ENCODE results near the gene MRPS5.

MRPS5 gene

GRCh38 chr2:95158891-95159619, 37.4 kb upstream of the MRPS5 start:
- H3K4me3 ChIP-seq (replicated peaks in 1 of 2; ENCODE audit: low read depth in 2 of 2, low read length in 2 of 2), result peak overlapping the region; percentile 66 to 86
- peak; percentile 48 to 49 for DNase-seq (ENCODE audit: low read depth in 2 of 2)
- TF ChIP-seq CTCF (IDR thresholded peaks at IDR 0.05; ENCODE audit: low read depth, low read length), result no peak

GRCh38 chr2:95158441-95158840, 36.8 kb upstream of the MRPS5 start:
- TF ChIP-seq CTCF (IDR thresholded peaks at IDR 0.05; ENCODE audit: low read depth, low read length), result no peak

GRCh38 chr2:95149397-95149984, 27.9 kb upstream of the MRPS5 start:
- no peak overlapping the region for H3K4me3 ChIP-seq (replicated peaks in 1 of 2; ENCODE audit: low read depth in 2 of 2, low read length in 2 of 2)
- TF ChIP-seq CTCF (IDR thresholded peaks at IDR 0.05; ENCODE audit: low read depth, low read length), result no peak
- DNase-seq (ENCODE audit: low read depth in 2 of 2), result peak in 1 of 2 donors; percentile 12

More at GRCh38 chr2:95158441-95158840, 36.8 kb upstream of the MRPS5 start:
- peak overlapping the region; percentile 66 to 86 for H3K4me3 ChIP-seq (replicated peaks in 1 of 2; ENCODE audit: low read depth in 2 of 2, low read length in 2 of 2)
- no peak for DNase-seq (ENCODE audit: low read depth in 2 of 2)

GRCh38 chr2:95143838-95144237, 22.2 kb upstream of the MRPS5 start:
- TF ChIP-seq CTCF (IDR thresholded peaks at IDR 0.05; ENCODE audit: low read depth, low read length), result no peak
- no peak overlapping the region for H3K4me3 ChIP-seq (replicated peaks in 1 of 2; ENCODE audit: low read depth in 2 of 2, low read length in 2 of 2)
- no peak for DNase-seq (ENCODE audit: low read depth in 2 of 2)

- no peak for TF ChIP-seq CTCF (IDR thresholded peaks at IDR 0.05; ENCODE audit: low read depth, low read length)
- H3K4me3 ChIP-seq (replicated peaks in 1 of 2; ENCODE audit: low read depth in 2 of 2, low read length in 2 of 2), result no peak overlapping the region
- DNase-seq (ENCODE audit: low read depth in 2 of 2), result no peak
These were observed 17.1 kb upstream of the MRPS5 start for GRCh38 chr2:95138702-95139101.

GRCh38 chr2:95122197-95122551, 566 bp upstream of the MRPS5 start:
- no peak for TF ChIP-seq CTCF (IDR thresholded peaks at IDR 0.05; ENCODE audit: low read depth, low read length)
- peak overlapping the region; percentile 77 to 98 for H3K4me3 ChIP-seq (replicated peaks in 1 of 2; ENCODE audit: low read depth in 2 of 2, low read length in 2 of 2)
- no peak for DNase-seq (ENCODE audit: low read depth in 2 of 2)
